Neural progenitor cell (in vitro differentiated cells): ENCODE data around the gene ACOT4. TPM values are rescaled to one million over a fixed set of nuclear protein-coding genes. Genes with fewer than 3 reads are reported as not detected.
A peak's percentile ranks its signal among the peaks of the same experiment; 100 is the strongest.
"Not testable (repeated sequence)": the region's sequence is repeated elsewhere in the genome, so short reads cannot be mapped to it uniquely, and the experiment has no call there.

ENCODE experiments used
- DNase-seq: peaks from one replicate; pipeline ENCODE4 v3.0.0-alpha.2; 2016; ENCODE audit warnings: low spot score
- H2AFZ ChIP-seq: fragments of 200-600 bp; sonication (generic); replicated peaks from 2 replicates; pipeline ENCODE4 v1.6.1; 2016; ENCODE audit warnings: antibody characterized with exemption
- H3F3A ChIP-seq: fragments of 200-600 bp; sonication (generic); 2 replicates; pipeline ENCODE4 v1.6.1; 2016; ENCODE audit warnings: antibody characterized with exemption, low read depth
- H3K27ac ChIP-seq: fragments of 200-600 bp; sonication (generic); 2 replicates; pipeline ENCODE4 v1.5.1; 2016; ENCODE audit warnings: mild to moderate bottlenecking
- H3K27me3 ChIP-seq: fragments of 200-600 bp; sonication (generic); 2 replicates; pipeline ENCODE4 v1.6.1; 2016; ENCODE audit warnings: mild to moderate bottlenecking, moderate library complexity
- H3K36me3 ChIP-seq: fragments of 200-600 bp; sonication (generic); 2 replicates; pipeline ENCODE4 v1.5.1; 2016
- H3K4me1 ChIP-seq: fragments of 200-600 bp; sonication (generic); 2 replicates; pipeline ENCODE4 v1.6.1; 2016; ENCODE audit warnings: mixed run types
- H3K4me2 ChIP-seq: fragments of 200-600 bp; sonication (generic); 2 replicates; pipeline ENCODE4 v1.6.1; 2016
- H3K4me3 ChIP-seq: fragments of 200-600 bp; sonication (generic); 2 replicates; pipeline ENCODE4 v1.5.1; 2016
- H3K79me2 ChIP-seq: fragments of 200-600 bp; sonication (generic); 2 replicates; pipeline ENCODE4 v1.6.1; 2016; ENCODE audit warnings: low read depth
- H3K9ac ChIP-seq: fragments of 200-600 bp; sonication (generic); 2 replicates; pipeline ENCODE4 v1.6.1; 2016
- H3K9me3 ChIP-seq: fragments of 200-600 bp; sonication (generic); 2 replicates; pipeline ENCODE4 v1.5.1; 2016; ENCODE audit warnings: low read depth
- H4K20me1 ChIP-seq: fragments of 200-600 bp; sonication (generic); 2 replicates; pipeline ENCODE4 v1.6.1; 2016; ENCODE audit warnings: low read depth
- H3K27ac Mint-ChIP-seq: 3 replicates; pipeline ENCODE4 v1.8.0; 2021; ENCODE audit warnings: mixed read lengths
- H3K27me3 Mint-ChIP-seq: 2 replicates; pipeline ENCODE4 v1.8.0; 2022; ENCODE audit warnings: low read depth, mild to moderate bottlenecking, inconsistent platforms, moderate library complexity, mixed read lengths; ENCODE audit not compliant: insufficient read depth
- H3K36me3 Mint-ChIP-seq: 3 replicates; pipeline ENCODE4 v1.8.0; 2021; ENCODE audit warnings: mixed read lengths
- H3K4me1 Mint-ChIP-seq: 3 replicates; pipeline ENCODE4 v1.8.0; 2021; ENCODE audit warnings: mixed read lengths
- H3K4me3 Mint-ChIP-seq: 3 replicates; pipeline ENCODE4 v1.8.0; 2021; ENCODE audit warnings: mild to moderate bottlenecking, moderate library complexity, mixed read lengths
- H3K9me3 Mint-ChIP-seq: 3 replicates; pipeline ENCODE4 v1.8.0; 2020; ENCODE audit warnings: mixed read lengths
- CTCF ChIP-seq: fragments of 200-600 bp; sonication (generic); IDR thresholded peaks from 2 replicates; pipeline ENCODE4 v1.5.1; 2017; ENCODE audit warnings: antibody characterized with exemption, mild to moderate bottlenecking
- EZH2 ChIP-seq: fragments of 200-600 bp; sonication (generic); IDR thresholded peaks from 2 replicates; pipeline ENCODE4 v1.6.1; 2017; ENCODE audit warnings: antibody characterized with exemption, mild to moderate bottlenecking, moderate library complexity
- total RNA-seq: library from RNA; depleted of rRNA; stranded (reverse); fragments of >200 nt; gene quantifications from 2 replicates; pipeline ENCODE4 v1.2.3, GENCODE V29; 2015; ENCODE audit warnings: low replicate concordance

Gene ACOT4, protein sequence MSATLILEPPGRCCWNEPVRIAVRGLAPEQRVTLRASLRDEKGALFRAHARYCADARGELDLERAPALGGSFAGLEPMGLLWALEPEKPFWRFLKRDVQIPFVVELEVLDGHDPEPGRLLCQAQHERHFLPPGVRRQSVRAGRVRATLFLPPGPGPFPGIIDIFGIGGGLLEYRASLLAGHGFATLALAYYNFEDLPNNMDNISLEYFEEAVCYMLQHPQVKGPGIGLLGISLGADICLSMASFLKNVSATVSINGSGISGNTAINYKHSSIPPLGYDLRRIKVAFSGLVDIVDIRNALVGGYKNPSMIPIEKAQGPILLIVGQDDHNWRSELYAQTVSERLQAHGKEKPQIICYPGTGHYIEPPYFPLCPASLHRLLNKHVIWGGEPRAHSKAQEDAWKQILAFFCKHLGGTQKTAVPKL
- 0.65 TPM in 1 of 2 replicates, not detected in the other for total RNA-seq

- H3K4me2 ChIP-seq: peak within 1 kb of the TSS; percentile 71
- peak within 1 kb of the TSS; percentile 73 for H3K4me3 Mint-ChIP-seq
- no peaks in the 10 kb centered on the region for H3F3A ChIP-seq
- H2AFZ ChIP-seq: peak within 1 kb of the TSS; percentile 98
- H3K4me1 ChIP-seq: no peaks in the 10 kb centered on the region
- H3K27ac Mint-ChIP-seq: no peak within 1 kb of the TSS
- H3K27me3 ChIP-seq: peaks cover 31% of the 10 kb centered on the region
- DNase-seq: peak; percentile 50
- TF ChIP-seq CTCF (no peak), EZH2 (peak; percentile 73)
- H3K9ac ChIP-seq: no peak within 1 kb of the TSS
- H3K36me3 ChIP-seq: no peaks in the 10 kb centered on the region
- no peaks in the 10 kb centered on the region for H3K9me3 ChIP-seq
- peak within 1 kb of the TSS; percentile 47 for H3K4me3 ChIP-seq
- H3K9me3 Mint-ChIP-seq: peaks cover 8% of the 10 kb centered on the region
- no peaks in the 10 kb centered on the region for H3K4me1 Mint-ChIP-seq
- H4K20me1 ChIP-seq: no peaks in the 10 kb centered on the region
- H3K36me3 Mint-ChIP-seq: no peaks in the 10 kb centered on the region
- H3K27ac ChIP-seq: no peak within 1 kb of the TSS
- H3K27me3 Mint-ChIP-seq: peaks cover 28% of the 10 kb centered on the region
- H3K79me2 ChIP-seq: no peaks in the 10 kb centered on the region
These were observed at the start of gene ACOT4 for GRCh38 chr14:73591690-73592449. TSS of gene ACOT4 (plus strand) at chr14:73591873. CDS start at chr14:73591960, 87 bp downstream.

GRCh38 chr14:73542961-73543360 lies 48.7 kb upstream of the ACOT4 start:
- peak; percentile 22 for TF ChIP-seq CTCF
- not testable (repeated sequence) for H4K20me1 ChIP-seq, H3K36me3 ChIP-seq, H3K27ac Mint-ChIP-seq, DNase-seq, H3F3A ChIP-seq, H2AFZ ChIP-seq, H3K79me2 ChIP-seq, H3K36me3 Mint-ChIP-seq, H3K27me3 Mint-ChIP-seq, H3K4me1 ChIP-seq, H3K27me3 ChIP-seq, H3K9ac ChIP-seq, H3K4me3 ChIP-seq, H3K9me3 ChIP-seq, H3K4me1 Mint-ChIP-seq, H3K27ac ChIP-seq, H3K4me3 Mint-ChIP-seq, H3K4me2 ChIP-seq, H3K9me3 Mint-ChIP-seq

DNA sequence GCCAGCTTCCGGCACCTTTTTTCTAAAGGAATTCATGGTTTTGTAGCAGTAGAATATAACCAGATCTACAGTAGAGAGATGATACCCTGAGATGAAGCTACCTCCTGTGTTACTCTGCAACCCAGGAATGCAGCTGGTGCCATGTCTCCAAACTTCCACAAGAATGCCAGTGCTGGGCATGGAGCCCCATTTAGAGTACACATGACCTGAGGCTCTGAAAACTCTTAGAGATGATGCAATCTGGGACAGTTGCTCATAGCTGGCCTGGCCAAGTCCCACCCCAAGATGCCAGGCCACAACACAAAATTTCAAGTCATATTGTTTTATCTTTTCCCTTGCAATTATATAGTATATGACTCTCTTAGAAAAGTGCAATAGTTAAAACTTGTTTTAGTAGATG lies 46.3 kb upstream of the ACOT4 start:
- H4K20me1 ChIP-seq, H3K27me3 Mint-ChIP-seq, H3K4me3 Mint-ChIP-seq, H3K4me2 ChIP-seq, H3K4me3 ChIP-seq, H2AFZ ChIP-seq, H3K9ac ChIP-seq, H3K27me3 ChIP-seq, DNase-seq, H3K9me3 ChIP-seq, H3K27ac ChIP-seq, H3K36me3 Mint-ChIP-seq, H3K4me1 ChIP-seq, H3K9me3 Mint-ChIP-seq, H3K4me1 Mint-ChIP-seq, H3F3A ChIP-seq, H3K27ac Mint-ChIP-seq, H3K79me2 ChIP-seq, H3K36me3 ChIP-seq: not testable (repeated sequence)

DNA sequence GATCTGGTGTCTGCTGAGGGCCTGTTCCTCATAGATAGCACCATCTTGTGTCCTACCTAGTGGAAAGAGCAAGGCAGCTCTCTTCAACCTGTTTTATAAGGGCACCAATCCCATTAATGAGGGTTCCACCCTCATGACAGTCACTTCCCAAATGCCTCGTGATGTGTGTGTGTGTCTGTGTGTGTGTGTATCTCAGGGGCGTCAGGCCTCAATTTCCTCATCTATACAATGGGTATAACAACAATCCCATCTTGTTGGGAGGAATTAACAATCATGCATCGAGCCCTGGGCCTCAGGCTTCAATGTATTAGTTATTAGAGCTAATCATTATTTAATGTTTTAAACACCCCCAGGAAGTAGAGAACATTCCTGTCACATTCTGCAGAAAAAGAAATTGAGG lies 42.6 kb upstream of the ACOT4 start:
- H3K4me2 ChIP-seq, DNase-seq, H3K27me3 Mint-ChIP-seq, H3K36me3 Mint-ChIP-seq, H3K9ac ChIP-seq, H3K4me1 Mint-ChIP-seq, H3F3A ChIP-seq, H3K4me3 Mint-ChIP-seq, H3K4me3 ChIP-seq, H3K27ac ChIP-seq, H3K27me3 ChIP-seq, H3K9me3 ChIP-seq, H3K36me3 ChIP-seq, H3K27ac Mint-ChIP-seq, H3K4me1 ChIP-seq, H3K9me3 Mint-ChIP-seq, H4K20me1 ChIP-seq, H2AFZ ChIP-seq, H3K79me2 ChIP-seq: not testable (repeated sequence)

GRCh38 chr14:73549889-73550524 lies 41.7 kb upstream of the ACOT4 start:
- H3K79me2 ChIP-seq, DNase-seq, H3K27ac ChIP-seq, H3K9me3 Mint-ChIP-seq, H3K36me3 Mint-ChIP-seq, H3K4me1 ChIP-seq, H3K27ac Mint-ChIP-seq, H3K9me3 ChIP-seq, H3K36me3 ChIP-seq, H3K27me3 ChIP-seq, H3K9ac ChIP-seq, H3F3A ChIP-seq, H3K4me2 ChIP-seq, H3K4me3 Mint-ChIP-seq, H2AFZ ChIP-seq, H4K20me1 ChIP-seq, H3K4me3 ChIP-seq, H3K4me1 Mint-ChIP-seq, H3K27me3 Mint-ChIP-seq: not testable (repeated sequence)
